Adrenal gland (tissue), 12 donors: ENCODE results near the gene PLCE1. TPM values are rescaled to one million over a fixed set of nuclear protein-coding genes. Genes with fewer than 3 reads are reported as not detected.

Experiments used
- DNase-seq, 7 donors: peaks; one replicate each; pipeline ENCODE4 v3.0.0-alpha.2; 2019 to 2020
- H3K27ac ChIP-seq, 5 donors: fragments of 200-600 bp; sonication (generic) in 4 of 5; 1 replicate in 3 of 5; 2 replicates in 2 of 5; pipeline versions ENCODE4 v1.5.1 to v1.8.0; 2016 to 2020; ENCODE audit warnings: mild to moderate bottlenecking in 1 of 5
- H3K27me3 ChIP-seq: fragments of 200-600 bp; 2 replicates; pipeline ENCODE4 v1.8.0; 2021
- H3K36me3 ChIP-seq, 2 donors: fragments of 200-600 bp; replicated peaks in 1 of 2; 1 replicate in 1 of 2; 2 replicates in 1 of 2; pipeline versions ENCODE4 v1.5.1 to v1.8.0; 2018 to 2022
- H3K4me1 ChIP-seq, 2 donors: fragments of 200-600 bp; replicated peaks in 1 of 2; 1 replicate in 1 of 2; 2 replicates in 1 of 2; pipeline versions ENCODE4 v1.5.1 to v1.8.0; 2018 to 2021
- H3K4me3 ChIP-seq, 4 donors: fragments of 200-600 bp; sonication (generic) in 3 of 4; one replicate each; pipeline ENCODE4 v1.5.1; 2016 to 2018
- H3K9me3 ChIP-seq, 3 donors: fragments of 200-600 bp; sonication (generic) in 1 of 3; replicated peaks in 1 of 3; 1 replicate in 2 of 3; 2 replicates in 1 of 3; pipeline versions ENCODE4 v1.5.1 to v1.8.0; 2016 to 2021
- CTCF ChIP-seq, 6 experiments: fragments of 450-650 bp in 4 of 6; fragments of 200-600 bp in 2 of 6; sonication (generic) in 1 of 6; IDR thresholded peaks; 1 replicate in 5 of 6; 2 replicates in 1 of 6; pipeline versions ENCODE4 v1.5.1 to v1.8.0; 2016 to 2021; ENCODE audit warnings: antibody characterized with exemption in 6 of 6, mild to moderate bottlenecking in 2 of 6, moderate library complexity in 1 of 6
- POLR2A ChIP-seq, 2 donors: fragments of 450-650 bp; IDR thresholded peaks; one replicate each; pipeline ENCODE4 v1.6.1; 2017; ENCODE audit warnings: antibody characterized with exemption in 2 of 2, mild to moderate bottlenecking in 2 of 2, moderate library complexity in 1 of 2
- WGBS, 4 donors: extraction: QIAGEN DNeasy Blood & Tissue Kit in 2 of 4; methylation state at CpG; one replicate each; pipeline versions ENCODE4 v1.1.5 to v1.1.7; 2013 to 2017; 5-methylcytosine and 5-hydroxymethylcytosine counted together
- intact Hi-C, 2 donors: fragments of 100-400 bp; cut with DNase I; formaldehyde crosslinking; loops; one replicate each; pipeline versions ENCODE4 v1.14.1 to v1.15.0; 2022 to 2023
- polyA plus RNA-seq, 3 donors: library from polyadenylated mRNA; stranded (reverse); fragments of 200-250 nt in 2 of 3; fragments of 350-450 nt in 1 of 3; fragmentation: Illumina TruSeq in 1 of 3; extraction: RNeasy Lipid Tissue Mini Kit (QIAGEN cat#74804) in 1 of 3; gene quantifications; one replicate each; pipeline ENCODE4 v1.2.3, GENCODE V29; 2013 to 2014
- total RNA-seq, 9 donors: library from RNA; depleted of rRNA in 4 of 9; stranded (reverse); fragments of >200 nt in 4 of 9; fragments of 120-200 nt in 1 of 9; fragmentation: NEBNext Ultra II Directional in 1 of 9; extraction: Animal tissue kit (Norgen Biotek cat#: 25700) in 1 of 9; gene quantifications; one replicate each; pipeline versions ENCODE4 v1.1.0 to v1.2.4, GENCODE V29; 2013 to 2023
- donor health status: healthy with polysubstance abuse.
- donor health status: Bipolar disorder and iron deficiency.
- donor health status: DM: yes; HTN: yes; CAD: no.
- donor health status: DM: no; HTN: no; CAD: no.
- donor health status: DM: no; HTN: no; CAD: no.
- donor health status: DM: yes; HTN: yes; CAD: no.

The PLCE1 gene
- total and polyA plus RNA-seq, 12 donors: 0.94 to 4.8 (median 2.0) TPM

DNA sequence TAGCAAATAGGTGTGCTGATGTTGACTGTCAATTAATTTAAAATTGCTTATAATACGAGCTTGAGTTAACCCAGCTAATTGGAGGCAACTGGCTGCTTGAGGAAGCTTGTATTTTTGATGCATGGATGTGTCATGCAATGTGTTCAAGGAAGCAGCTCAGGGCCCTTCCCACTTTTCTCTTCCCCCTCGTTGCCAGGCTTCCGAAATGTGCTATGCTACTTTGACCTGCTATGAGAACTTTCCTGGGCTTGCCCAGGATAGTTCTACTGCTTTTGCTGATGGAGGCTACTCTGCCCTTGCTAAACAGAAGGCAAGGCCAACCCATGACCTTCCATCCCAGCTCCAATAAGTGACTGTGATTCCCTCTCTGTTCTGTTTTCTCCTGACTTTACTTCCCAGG lies 24.4 kb downstream of the PLCE1 start:
- H3K4me3 ChIP-seq: no peak overlapping the region
- 67 to 80% (median 75%) methylated on average over 3 of the region's 3 CpGs for WGBS, 4 donors
- no peaks in the 10 kb centered on the region for H3K27me3 ChIP-seq
- no peak for DNase-seq
- TF ChIP-seq CTCF (IDR thresholded peaks at IDR 0.05) (no peak), POLR2A (IDR thresholded peaks at IDR 0.05) (no peak)
- intact Hi-C loops: no loop called here
- H3K27ac ChIP-seq: no peak overlapping the region
- no peaks in the 10 kb centered on the region for H3K36me3 ChIP-seq
- H3K9me3 ChIP-seq: no peaks in the 10 kb centered on the region
- H3K4me1 ChIP-seq: no peaks in the 10 kb centered on the region

- no peak for DNase-seq
- no peaks in the 10 kb centered on the region for H3K36me3 ChIP-seq
- H3K9me3 ChIP-seq: peaks cover 0 to 1% (median 0%) of the 10 kb centered on the region in 3 donors
- intact Hi-C loops: no loop called here
- no peaks in the 10 kb centered on the region for H3K27me3 ChIP-seq
- no peak overlapping the region for H3K27ac ChIP-seq
- H3K4me3 ChIP-seq: no peak overlapping the region
- H3K4me1 ChIP-seq: no peaks in the 10 kb centered on the region
- 48 to 61% (median 53%) methylated on average over 3 of the region's 3 CpGs for WGBS, 4 donors
- TF ChIP-seq POLR2A (IDR thresholded peaks at IDR 0.05) (no peak), CTCF (IDR thresholded peaks at IDR 0.05) (no peak)
Observed at GRCh38 chr10:94023906-94024305, 30.2 kb downstream of the PLCE1 start.

DNA sequence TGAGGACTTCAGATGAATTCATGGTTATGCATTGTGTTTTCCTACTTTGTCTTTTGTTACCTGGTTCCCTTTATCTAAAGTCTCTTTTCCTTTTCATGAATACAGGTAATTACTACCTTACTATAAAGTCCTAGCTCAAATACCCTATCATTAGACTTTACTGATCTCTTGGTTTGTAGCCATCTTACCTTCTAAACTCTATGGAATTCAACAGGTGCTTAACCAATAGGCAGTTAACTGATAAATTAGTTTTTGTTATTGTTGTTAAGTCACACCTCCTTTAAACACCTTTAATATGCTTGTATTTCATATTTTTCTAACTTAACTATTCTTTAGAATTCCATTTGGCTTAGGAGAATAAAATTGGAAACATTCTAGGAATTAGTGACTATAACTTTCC lies 30.7 kb downstream of the PLCE1 start:
- H3K4me3 ChIP-seq: no peak overlapping the region
- no peaks in the 10 kb centered on the region for H3K36me3 ChIP-seq
- TF ChIP-seq POLR2A (IDR thresholded peaks at IDR 0.05) (no peak), CTCF (IDR thresholded peaks at IDR 0.05) (no peak)
- no peak for DNase-seq
- no peaks in the 10 kb centered on the region for H3K4me1 ChIP-seq
- H3K27me3 ChIP-seq: no peaks in the 10 kb centered on the region
- no peak overlapping the region for H3K27ac ChIP-seq
- intact Hi-C loops: no loop called here
- H3K9me3 ChIP-seq: peaks cover 0 to 6% (median 0%) of the 10 kb centered on the region in 3 donors

- intact Hi-C loops: no loop called here
- TF ChIP-seq CTCF (IDR thresholded peaks at IDR 0.05) (no peak), POLR2A (IDR thresholded peaks at IDR 0.05) (no peak)
- no peak for DNase-seq
- Histone ChIP-seq H3K36me3 (no peaks in the 10 kb centered on the region), H3K4me1 (no peaks in the 10 kb centered on the region), H3K4me3 (no peak overlapping the region), H3K27me3 (no peaks in the 10 kb centered on the region), H3K27ac (no peak overlapping the region), H3K9me3 (peaks cover 0 to 15% (median 0%) of the 10 kb centered on the region in 3 donors)
- 73 to 93% (median 80%) methylated on average over 1 of the region's 1 CpG for WGBS, 4 donors
Observed at GRCh38 chr10:94025806-94026205, 32.1 kb downstream of the PLCE1 start.
